Anterior cingulate cortex (tissue), 58 donors: Measurements from ENCODE around the gene RILPL1.
A peak's percentile ranks its signal among the peaks of the same experiment; 100 is the strongest.
"Not testable (repeated sequence)": the region's sequence is repeated elsewhere in the genome, so short reads cannot be mapped to it uniquely, and the experiment has no call there.

Source experiments
- DNase-seq, 58 donors: peaks; one replicate each; lab custom pipeline; 2025; lab: John Stamatoyannopoulos, UW

Gene RILPL1

DNA sequence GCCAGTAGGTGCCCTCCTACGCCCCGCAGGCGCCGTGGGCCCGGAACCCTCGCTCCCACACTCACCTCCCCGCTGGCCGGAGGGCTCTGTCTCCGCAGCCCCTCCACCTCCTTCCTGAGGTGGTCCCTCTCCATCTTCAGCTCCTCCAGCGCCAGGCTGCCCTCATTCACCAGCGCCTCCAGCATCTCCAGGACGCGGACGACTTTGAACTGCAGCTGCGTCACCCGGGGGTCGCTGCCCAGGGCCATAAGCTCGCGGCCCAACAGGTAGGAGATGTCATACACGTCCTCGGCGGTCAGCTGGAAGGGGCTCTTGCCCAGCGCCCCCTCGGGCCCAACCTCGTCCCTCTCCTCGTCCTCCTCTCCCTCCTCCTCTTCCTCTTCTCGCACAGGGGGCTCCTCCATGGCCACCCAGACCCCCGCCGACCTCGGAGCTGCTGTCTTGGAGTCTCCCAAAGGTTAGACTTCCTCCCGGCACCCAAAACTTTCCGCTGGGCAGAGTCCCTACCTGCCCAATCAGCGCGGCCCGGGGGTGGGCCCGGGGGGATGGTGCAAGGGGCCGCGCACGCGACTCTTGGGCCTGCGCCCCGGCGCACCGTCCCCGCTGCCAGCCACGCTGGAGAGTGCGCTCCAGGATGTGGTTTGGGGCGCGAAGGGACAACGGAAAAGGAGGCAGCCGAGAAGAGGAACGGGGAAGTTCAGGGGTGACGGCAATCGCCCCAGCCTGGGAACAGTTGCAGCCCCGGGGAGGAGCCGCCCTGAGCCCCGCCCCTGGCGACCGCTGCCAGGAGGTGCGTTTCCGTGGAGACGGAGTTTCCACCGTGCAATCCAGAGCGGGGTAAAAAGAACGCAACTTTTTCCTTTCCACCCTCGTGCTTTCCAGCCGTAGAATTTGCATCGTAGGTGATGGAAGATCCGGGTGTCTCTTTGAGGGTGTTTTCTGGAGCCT is 97.2 kb downstream of the RILPL1 start, which contains the start of gene RILPL2:
RILPL2 (minus strand) TSS at position 668 of the 948 bp plus-strand sequence; CDS start at position 404, 264 bp downstream.
- peak in 56 of 58 donors; percentile 19 to 83 (median 66) for DNase-seq

DNA sequence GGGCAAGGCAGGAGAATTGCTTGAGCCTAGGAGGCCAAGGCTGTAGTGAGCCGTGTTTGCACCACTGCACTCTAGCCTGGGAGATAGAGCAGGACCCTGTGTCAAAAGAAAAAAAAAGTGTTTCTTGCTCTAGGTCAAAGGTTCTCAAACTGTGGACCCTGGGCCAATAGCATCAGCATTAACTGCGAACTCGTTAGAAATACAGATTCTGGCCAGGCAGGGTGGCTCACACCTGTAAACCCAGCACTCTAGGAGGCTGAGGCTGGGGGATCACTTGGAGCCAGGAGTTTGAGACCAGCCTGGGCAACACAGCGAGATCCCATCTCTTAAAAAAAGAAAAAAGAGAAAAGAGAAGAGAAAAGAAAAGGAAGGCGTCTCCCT is 97.9 kb downstream of the RILPL1 start:
- no peak for DNase-seq

DNA sequence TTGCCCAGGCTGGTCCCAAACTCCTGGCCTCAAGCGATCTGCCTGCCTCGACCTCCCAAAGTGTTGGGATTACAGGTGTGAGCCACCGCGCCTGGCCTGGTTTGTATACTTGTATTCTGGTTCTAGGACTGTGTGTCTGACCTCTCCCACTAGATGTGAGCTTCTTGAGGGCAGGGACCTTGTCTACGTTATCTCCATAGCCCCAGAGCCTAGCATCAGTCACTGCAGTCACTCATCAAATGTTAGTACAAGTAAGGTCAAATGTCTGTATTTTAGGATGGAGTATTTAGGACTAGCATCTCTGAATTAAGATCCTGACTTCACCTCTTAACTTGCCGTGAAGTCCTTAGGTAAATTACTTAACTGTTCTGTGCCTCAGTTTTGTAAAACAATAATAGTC is 99.9 kb downstream of the RILPL1 start:
- DNase-seq, result no peak

DNA sequence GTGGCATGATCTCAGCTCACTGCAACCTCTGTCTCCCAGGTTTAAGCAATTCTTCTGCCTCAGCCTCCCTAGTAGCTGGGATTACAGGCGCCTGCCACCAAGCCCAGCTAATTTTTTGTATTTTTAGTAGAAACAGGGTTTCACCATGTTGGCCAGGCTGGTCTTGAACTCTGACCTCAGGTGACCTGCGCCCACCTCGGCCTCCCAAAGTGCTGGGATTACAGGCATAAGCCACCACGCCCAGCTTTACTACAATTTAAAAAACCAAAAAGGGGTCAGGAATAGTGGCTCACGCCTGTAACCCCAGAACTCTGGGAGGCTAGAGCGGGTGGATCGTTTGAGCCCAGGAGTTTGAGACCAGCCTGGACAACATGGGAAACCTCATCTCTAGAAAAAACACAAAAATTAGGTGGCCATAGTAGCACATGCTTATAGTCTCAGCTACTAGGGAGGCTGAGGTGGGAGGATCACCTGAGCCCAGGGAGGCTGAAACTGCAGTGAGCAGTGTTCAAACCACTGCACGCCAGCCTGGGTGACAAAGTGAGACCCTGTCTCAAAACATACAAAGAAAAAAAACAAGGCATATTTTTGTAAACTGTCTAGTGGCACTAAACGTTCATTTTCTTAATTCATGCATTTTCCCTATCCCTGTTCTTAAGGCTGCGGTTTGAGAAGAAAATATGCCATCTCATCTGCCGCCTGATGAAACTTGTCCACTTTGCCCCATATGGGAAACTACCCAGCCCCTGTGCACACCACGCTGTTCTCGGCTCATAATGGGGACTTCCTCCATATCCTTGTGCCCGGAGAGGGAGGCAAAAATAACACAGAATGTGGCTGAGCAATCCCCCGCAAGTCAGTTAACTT is 101.3 kb downstream of the RILPL1 start:
- peak in 1 of 58 donors; percentile 2 for DNase-seq

DNA sequence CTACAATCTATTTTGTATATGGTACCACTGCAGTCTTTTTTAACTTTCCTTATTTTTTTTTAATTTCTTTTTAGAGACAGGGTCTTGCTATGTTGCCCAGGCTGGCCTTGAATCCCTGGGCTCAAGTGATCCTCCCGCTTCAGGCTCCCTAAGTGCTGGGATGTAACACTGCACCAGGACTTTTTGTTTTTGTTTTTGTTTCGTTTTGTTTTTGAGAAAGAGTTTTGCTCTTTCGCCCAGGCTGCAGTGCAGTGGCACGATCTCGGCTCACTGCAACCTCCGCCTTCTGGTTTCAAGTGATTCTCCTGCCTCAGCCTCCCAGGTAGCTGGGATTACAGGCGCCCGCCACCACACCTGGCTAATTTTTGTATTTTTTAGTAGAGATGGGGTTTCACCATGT is 104.4 kb downstream of the RILPL1 start:
- not testable (repeated sequence) for DNase-seq

DNA sequence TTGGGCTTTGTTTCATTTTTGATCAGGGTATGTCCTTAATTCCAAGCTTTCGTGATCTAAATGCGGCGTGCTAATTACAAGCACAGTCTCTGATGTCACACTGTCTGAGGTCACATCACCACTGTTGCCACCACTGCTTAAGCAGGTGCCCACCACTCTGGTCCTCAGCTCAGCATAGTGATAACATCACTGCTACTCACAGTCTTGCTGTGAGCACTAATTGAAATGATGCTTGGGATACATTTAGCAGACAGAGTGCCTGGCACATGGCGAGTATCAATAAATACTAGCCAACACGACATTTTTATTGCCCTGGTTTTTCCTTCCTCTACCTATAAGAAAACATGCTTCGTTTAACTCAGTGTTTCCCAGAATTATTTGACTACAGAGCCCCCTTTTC is 104.9 kb downstream of the RILPL1 start:
- no peak for DNase-seq

DNA sequence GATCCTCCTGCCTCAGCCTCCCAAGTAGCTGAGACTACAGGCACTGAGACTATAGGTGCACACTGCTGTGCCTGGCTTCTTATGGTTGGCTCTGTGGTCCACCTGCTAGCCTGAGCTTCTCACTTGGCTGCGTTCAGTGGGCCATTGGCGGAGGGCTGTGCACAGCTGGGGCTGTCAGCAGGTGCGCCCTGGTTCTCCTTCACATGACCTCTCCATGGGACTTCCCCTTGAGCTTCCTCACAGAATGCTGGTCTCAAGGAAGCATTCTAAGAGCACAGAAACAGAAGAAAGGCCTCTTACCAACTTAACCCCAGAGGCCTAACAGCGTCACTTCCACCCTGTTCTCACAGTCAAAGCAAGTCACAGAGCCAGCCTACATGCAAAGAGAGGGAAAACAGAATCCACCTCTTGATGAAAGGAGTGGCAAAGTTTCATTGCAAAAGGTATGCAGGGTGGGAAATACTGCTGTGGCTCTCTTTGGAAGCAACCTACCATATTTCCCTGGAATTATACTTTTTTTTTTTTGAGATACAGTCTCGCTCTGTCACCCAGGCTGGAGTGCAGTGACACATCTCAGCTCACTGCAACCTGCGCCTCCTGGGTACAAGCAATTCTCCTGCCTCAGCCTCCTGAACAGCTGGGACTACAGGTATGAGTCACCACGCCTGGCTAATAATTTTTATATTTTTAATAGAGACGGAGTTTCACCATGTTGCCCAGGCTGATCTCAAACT is 106.3 kb downstream of the RILPL1 start:
- no peak for DNase-seq

DNA sequence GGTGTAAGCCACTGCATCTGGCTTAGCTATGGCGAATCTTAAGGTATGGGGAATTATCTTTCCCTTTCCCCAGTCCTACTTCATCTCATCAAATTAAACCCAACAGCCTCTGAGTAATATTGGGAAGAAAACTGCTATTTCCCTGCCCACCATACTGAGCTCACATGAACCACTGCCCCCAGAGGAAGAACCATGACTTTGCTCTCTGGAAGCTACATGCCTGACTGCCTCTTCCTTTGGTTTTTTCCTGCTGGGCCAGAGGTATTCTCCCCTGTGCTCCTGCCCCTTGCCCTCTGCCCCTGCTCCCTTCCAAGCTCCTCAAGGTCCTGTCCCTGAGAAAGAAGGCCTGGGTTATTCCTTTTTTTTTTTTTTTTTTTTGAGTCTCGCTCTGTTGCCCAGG is 112.2 kb downstream of the RILPL1 start:
- no peak for DNase-seq
